Ovary (tissue), 9 donors: ENCODE measurements around the gene GLTP. TPM values are rescaled to one million over a fixed set of nuclear protein-coding genes. Genes with fewer than 3 reads are reported as not detected.

Experiments used
- DNase-seq, 5 donors: peaks; one replicate each; pipeline ENCODE4 v3.0.0-alpha.2; 2019 to 2020
- H3K27ac ChIP-seq, 2 donors: fragments of 200-600 bp; one replicate each; pipeline versions ENCODE4 v1.5.1 to v1.8.0; 2019 to 2022
- H3K27me3 ChIP-seq: fragments of 200-600 bp; one replicate; pipeline ENCODE4 v1.8.0; 2022
- H3K36me3 ChIP-seq: fragments of 200-600 bp; sonication (generic); one replicate; pipeline ENCODE4 v1.5.1; 2019
- H3K4me1 ChIP-seq: one replicate; pipeline ENCODE4 v1.8.1; 2013; ENCODE audit warnings: mild to moderate bottlenecking, moderate library complexity; ENCODE audit not compliant: insufficient read depth
- H3K4me3 ChIP-seq: fragments of 200-600 bp; sonication (generic); one replicate; pipeline ENCODE4 v1.5.1; 2017
- H3K9me3 ChIP-seq, 2 donors: fragments of 200-600 bp in 1 of 2; sonication (generic) in 1 of 2; one replicate each; pipeline versions ENCODE4 v1.5.1 to v1.8.1; 2013 to 2019; ENCODE audit warnings: mild to moderate bottlenecking in 1 of 2, moderate library complexity in 1 of 2
- EP300 ChIP-seq: sonication (generic); formaldehyde crosslinking; IDR thresholded peaks from one replicate; pipeline ENCODE4 v1.6.1; 2017; ENCODE audit warnings: antibody characterized with exemption
- POLR2A ChIP-seq: fragments of 450-650 bp; IDR thresholded peaks from one replicate; pipeline ENCODE4 v1.6.1; 2017; ENCODE audit warnings: antibody characterized with exemption, mild to moderate bottlenecking, moderate library complexity
- WGBS, 3 donors: extraction: QIAGEN DNeasy Blood & Tissue Kit in 1 of 3; methylation state at CpG; one replicate each; pipeline versions ENCODE4 v1.1.5 to v1.1.7; 2013 to 2017; 5-methylcytosine and 5-hydroxymethylcytosine counted together
- intact Hi-C, 4 donors: fragments of 100-400 bp; cut with DNase I; formaldehyde crosslinking; loops; one replicate each; pipeline versions ENCODE4 v1.11.0 to v1.15.1; 2022 to 2023
- microRNA-seq, 3 donors: library from miRNA; unstranded; fragments of <30 nt; microRNA quantifications; one replicate each; pipeline versions ENCODE4 to v1.2.0, GENCODE V29; 2019 to 2020
- polyA plus RNA-seq, 2 donors: library from polyadenylated mRNA; stranded (reverse); fragments of 200-250 nt in 1 of 2; fragments of 350-450 nt in 1 of 2; fragmentation: Illumina TruSeq in 1 of 2; extraction: RNeasy Lipid Tissue Mini Kit (QIAGEN cat#74804) in 1 of 2; gene quantifications; one replicate each; pipeline ENCODE4 v1.2.3, GENCODE V29; 2013 to 2014
- small RNA-seq: library from RNA; depleted of rRNA; stranded (forward); fragments of <200 nt; gene quantifications from one replicate; pipeline ENCODE3, GENCODE V24; 2016
- total RNA-seq, 7 donors: library from RNA; depleted of rRNA in 2 of 7; stranded (reverse); fragments of >200 nt in 2 of 7; fragmentation: NEBNext Ultra II Directional in 3 of 7; extraction: Animal tissue kit (Norgen Biotek cat#: 25700) in 3 of 7; gene quantifications; one replicate each; pipeline versions ENCODE4 v1.1.0 to v1.2.4, GENCODE V29; 2016 to 2023
- TF ChIP-seq, protein P1 (sequence below), 3 donors: fragments of 450-650 bp in 2 of 3; fragments of 200-600 bp in 1 of 3; IDR thresholded peaks; one replicate each; pipeline versions ENCODE4 v1.5.1 to v1.8.0; 2016 to 2022; ENCODE audit warnings: antibody characterized with exemption in 3 of 3, mild to moderate bottlenecking in 1 of 3
- donor health status: DM: no; HTN: no; CAD: no; lungs with moderate emphysema.
- donor health status: DM: no; HTN: no; CAD: no.
- donor health status: Bipolar disorder and iron deficiency.
- donor health status: DM: yes; HTN: yes; CAD: no.
- donor health status: DM: no; HTN: no; CAD: no.
- donor health status: DM: yes; HTN: yes; CAD: no.

GLTP gene
- total and polyA plus RNA-seq, 9 donors = 15.5 to 37.2 (median 26.3) TPM

DNA sequence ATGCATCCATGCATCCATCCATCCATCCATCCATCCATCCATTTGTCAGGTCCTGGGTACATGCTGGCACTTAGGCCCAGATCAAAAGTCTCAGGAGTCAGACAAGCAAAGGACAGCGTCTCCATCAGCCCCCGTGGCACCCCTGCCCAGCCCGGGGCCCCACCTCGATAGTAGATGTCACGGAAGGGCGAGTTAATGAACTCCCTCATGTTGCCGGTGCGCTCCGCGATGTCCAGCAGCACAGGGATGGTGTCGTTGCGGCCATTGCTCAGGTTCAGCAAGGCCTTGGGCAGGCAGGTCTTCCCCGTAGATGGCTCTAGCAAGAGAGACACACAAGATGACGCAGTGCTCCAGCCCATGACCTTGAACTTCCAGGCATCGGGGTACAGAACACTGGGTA lies 77.5 kb downstream of the GLTP start:
- H3K4me3 ChIP-seq = no peak overlapping the region
- no peak for DNase-seq
- H3K9me3 ChIP-seq = no peaks in the 10 kb centered on the region
- intact Hi-C loops = no loop called here
- no peak overlapping the region for H3K27ac ChIP-seq
- H3K36me3 ChIP-seq = no peaks in the 10 kb centered on the region
- TF ChIP-seq POLR2A = no peak
- no peak for TF ChIP-seq EP300
- TF ChIP-seq, protein P1, sequence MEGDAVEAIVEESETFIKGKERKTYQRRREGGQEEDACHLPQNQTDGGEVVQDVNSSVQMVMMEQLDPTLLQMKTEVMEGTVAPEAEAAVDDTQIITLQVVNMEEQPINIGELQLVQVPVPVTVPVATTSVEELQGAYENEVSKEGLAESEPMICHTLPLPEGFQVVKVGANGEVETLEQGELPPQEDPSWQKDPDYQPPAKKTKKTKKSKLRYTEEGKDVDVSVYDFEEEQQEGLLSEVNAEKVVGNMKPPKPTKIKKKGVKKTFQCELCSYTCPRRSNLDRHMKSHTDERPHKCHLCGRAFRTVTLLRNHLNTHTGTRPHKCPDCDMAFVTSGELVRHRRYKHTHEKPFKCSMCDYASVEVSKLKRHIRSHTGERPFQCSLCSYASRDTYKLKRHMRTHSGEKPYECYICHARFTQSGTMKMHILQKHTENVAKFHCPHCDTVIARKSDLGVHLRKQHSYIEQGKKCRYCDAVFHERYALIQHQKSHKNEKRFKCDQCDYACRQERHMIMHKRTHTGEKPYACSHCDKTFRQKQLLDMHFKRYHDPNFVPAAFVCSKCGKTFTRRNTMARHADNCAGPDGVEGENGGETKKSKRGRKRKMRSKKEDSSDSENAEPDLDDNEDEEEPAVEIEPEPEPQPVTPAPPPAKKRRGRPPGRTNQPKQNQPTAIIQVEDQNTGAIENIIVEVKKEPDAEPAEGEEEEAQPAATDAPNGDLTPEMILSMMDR (IDR thresholded peaks at IDR 0.05) = no peak
- H3K27me3 ChIP-seq = no peaks in the 10 kb centered on the region
- 90 to 93% (median 91%) methylated on average over 15 of the region's 15 CpGs for WGBS, 3 donors
- no peaks in the 10 kb centered on the region for H3K4me1 ChIP-seq

Small RNAs within 50 kb of the gene (microRNA-seq; reads per million reads assigned to microRNA genes)
- gene MIR4497 = 0 reads per million in 3 donors

Small RNAs within 50 kb of the gene (small RNA-seq; reads per million reads assigned to genes)
- gene MIR4497 (not detected), gene RN7SL441P (not detected)

Other genes with a start within 250 kb of the GLTP start
- 10 to 100 TPM in 5 of 7 donors, 1 to 10 TPM in 2; 7.2 to 28.4 (median 15.3) TPM for gene FAM222A, start 166.7 kb downstream of the GLTP start, total RNA-seq
- gene FAM222A, start 166.7 kb downstream of the GLTP start, polyA plus RNA-seq = 10 to 100 TPM in 1 of 2 donors, 1 to 10 TPM in 1; 4.8 to 11.5 TPM
- gene TRPV4, start 47.1 kb downstream of the GLTP start, total RNA-seq = 1 to 10 TPM in 1 of 7 donors, under 1 TPM in 5, not detected in 1; 0.12 to 2.4 (median 0.35) TPM
- gene TRPV4, start 47.1 kb downstream of the GLTP start, polyA plus RNA-seq = under 1 TPM; 0.53 to 0.95 TPM
- gene TCHP, start 19.7 kb upstream of the GLTP start, total RNA-seq = 10 to 100 TPM; 14.8 to 21.6 (median 19.9) TPM
- gene TCHP, start 19.7 kb upstream of the GLTP start, polyA plus RNA-seq = 10 to 100 TPM; 11.2 to 15.2 TPM
- 10 to 100 TPM; 26.4 to 58.8 (median 43.7) TPM for gene GIT2, start 115.8 kb upstream of the GLTP start, total RNA-seq
- gene GIT2, start 115.8 kb upstream of the GLTP start, polyA plus RNA-seq = 10 to 100 TPM; 17.4 to 54.1 TPM
- gene ANKRD13A, start 118.9 kb upstream of the GLTP start, total RNA-seq = 10 to 100 TPM; 29.5 to 45.0 (median 35.2) TPM
- gene ANKRD13A, start 118.9 kb upstream of the GLTP start, polyA plus RNA-seq = 10 to 100 TPM; 18.3 to 53.4 TPM
- gene C12orf76, start 168.0 kb upstream of the GLTP start, total RNA-seq = 10 to 100 TPM; 11.6 to 24.9 (median 15.3) TPM
- gene C12orf76, start 168.0 kb upstream of the GLTP start, polyA plus RNA-seq = 10 to 100 TPM; 17.8 to 20.5 TPM
- gene IFT81, start 243.8 kb upstream of the GLTP start, total RNA-seq = 10 to 100 TPM; 15.5 to 22.3 (median 18.4) TPM
- gene IFT81, start 243.8 kb upstream of the GLTP start, polyA plus RNA-seq = 10 to 100 TPM; 10.4 to 12.1 TPM